ENCODE measurements around the gene BBX.

BBX gene

GRCh38 chr3:107729686-107730085 is 206.9 kb downstream of the BBX start:
- in situ Hi-C loops (cut with MboI; ENCODE audit: low sequenced_read_pairs) = no loop called here

GRCh38 chr3:107734317-107734716 is 211.6 kb downstream of the BBX start:
- in situ Hi-C loops (cut with MboI; ENCODE audit: low sequenced_read_pairs) = no loop called here

- in situ Hi-C loops (cut with MboI; ENCODE audit: low sequenced_read_pairs) = no loop called here
Measured at GRCh38 chr3:107737914-107738313, 215.2 kb downstream of the BBX start.

GRCh38 chr3:107738486-107739183 is 215.9 kb downstream of the BBX start:
- in situ Hi-C loops (cut with MboI; ENCODE audit: low sequenced_read_pairs) = no loop called here

GRCh38 chr3:107739227-107739626 is 216.5 kb downstream of the BBX start:
- in situ Hi-C loops (cut with MboI; ENCODE audit: low sequenced_read_pairs) = no loop called here

- in situ Hi-C loops (cut with MboI; ENCODE audit: low sequenced_read_pairs) = no loop called here
Measured at GRCh38 chr3:107740992-107741896, 218.5 kb downstream of the BBX start.

- in situ Hi-C loops (cut with MboI; ENCODE audit: low sequenced_read_pairs) = no loop called here
Measured at GRCh38 chr3:107745354-107745753, 222.6 kb downstream of the BBX start.

GRCh38 chr3:107752202-107752990 is 229.6 kb downstream of the BBX start:
- in situ Hi-C loops (cut with MboI; ENCODE audit: low sequenced_read_pairs) = no loop called here

- in situ Hi-C loops (cut with MboI; ENCODE audit: low sequenced_read_pairs) = no loop called here
Measured at GRCh38 chr3:107753494-107753893, 230.7 kb downstream of the BBX start.

- in situ Hi-C loops (cut with MboI; ENCODE audit: low sequenced_read_pairs) = no loop called here
Measured at GRCh38 chr3:107753976-107754375, 231.2 kb downstream of the BBX start.

GRCh38 chr3:107756649-107757048 is 233.9 kb downstream of the BBX start:
- in situ Hi-C loops (cut with MboI; ENCODE audit: low sequenced_read_pairs) = no loop called here

GRCh38 chr3:107757140-107757539 is 234.4 kb downstream of the BBX start:
- in situ Hi-C loops (cut with MboI; ENCODE audit: low sequenced_read_pairs) = no loop called here

GRCh38 chr3:107760144-107760543 is 237.4 kb downstream of the BBX start:
- in situ Hi-C loops (cut with MboI; ENCODE audit: low sequenced_read_pairs) = no loop called here

- in situ Hi-C loops (cut with MboI; ENCODE audit: low sequenced_read_pairs) = no loop called here
Measured at GRCh38 chr3:107761391-107761790, 238.6 kb downstream of the BBX start.

GRCh38 chr3:107765524-107765923 is 242.8 kb downstream of the BBX start:
- in situ Hi-C loops (cut with MboI; ENCODE audit: low sequenced_read_pairs) = no loop called here

GRCh38 chr3:107767897-107768605 is 245.3 kb downstream of the BBX start:
- in situ Hi-C loops (cut with MboI; ENCODE audit: low sequenced_read_pairs) = no loop called here

GRCh38 chr3:107769882-107770281 is 247.1 kb downstream of the BBX start:
- in situ Hi-C loops (cut with MboI; ENCODE audit: low sequenced_read_pairs) = no loop called here

GRCh38 chr3:107772016-107772415 is 249.3 kb downstream of the BBX start:
- in situ Hi-C loops (cut with MboI; ENCODE audit: low sequenced_read_pairs) = no loop called here

- in situ Hi-C loops (cut with MboI; ENCODE audit: low sequenced_read_pairs) = no loop called here
Measured at GRCh38 chr3:107775974-107776373, 253.2 kb downstream of the BBX start.

GRCh38 chr3:107781253-107781652 is 258.5 kb downstream of the BBX start:
- in situ Hi-C loops (cut with MboI; ENCODE audit: low sequenced_read_pairs) = no loop called here

- in situ Hi-C loops (cut with MboI; ENCODE audit: low sequenced_read_pairs) = no loop called here
Measured at GRCh38 chr3:107782054-107782453, 259.3 kb downstream of the BBX start.

Measured in HL-60/S4 treated with phorbol 12-myristate 13-acetate at 8.2 ng/mL for 4 days and 3 days (cell line).